Mesenchymal stem cell (in vitro differentiated cells and primary cell): ENCODE data around the gene CFAP58.

Experiments
- DNase-seq: peaks from one replicate; pipeline ENCODE4 v3.0.0-alpha.2; 2013
- H2AFZ ChIP-seq: one replicate; pipeline ENCODE4 v1.6.1; 2013; ENCODE audit warnings: low read depth, mild to moderate bottlenecking, control low read depth, inconsistent platforms, low read length, moderate library complexity
- H2AK5ac ChIP-seq: 2 replicates; pipeline ENCODE4 v1.6.1; 2013; ENCODE audit warnings: low read length, moderate library complexity, mild to moderate bottlenecking, inconsistent platforms; ENCODE audit not compliant: severe bottlenecking
- H2BK120ac ChIP-seq: one replicate; pipeline ENCODE4 v1.6.1; 2013; ENCODE audit warnings: low read depth, mild to moderate bottlenecking, inconsistent platforms, low read length, moderate library complexity
- H2BK12ac ChIP-seq, 2 experiments: one replicate each; pipeline ENCODE4 v1.6.1; 2013; ENCODE audit warnings: inconsistent platforms in 2 of 2, low read length in 2 of 2, mild to moderate bottlenecking in 2 of 2, moderate library complexity in 2 of 2, control low read depth in 1 of 2
- H2BK15ac ChIP-seq: one replicate; pipeline ENCODE4 v1.6.1; 2013; ENCODE audit warnings: mild to moderate bottlenecking, low read depth, inconsistent platforms; ENCODE audit not compliant: poor library complexity, severe bottlenecking
- H2BK5ac ChIP-seq: 2 replicates; pipeline ENCODE4 v1.6.1; 2013; ENCODE audit warnings: low read depth, mild to moderate bottlenecking, low read length, control low read depth, inconsistent platforms; ENCODE audit not compliant: poor library complexity, severe bottlenecking
- H3K14ac ChIP-seq, 2 experiments: one replicate each; pipeline ENCODE4 v1.6.1; 2013; ENCODE audit warnings: inconsistent platforms in 2 of 2, low read length in 2 of 2, control low read depth in 1 of 2, mild to moderate bottlenecking in 1 of 2, moderate library complexity in 1 of 2
- H3K18ac ChIP-seq, 2 experiments: one replicate each; pipeline ENCODE4 v1.6.1; 2013; ENCODE audit warnings: inconsistent platforms in 2 of 2, low read length in 2 of 2, control low read depth in 1 of 2, low read depth in 1 of 2, mild to moderate bottlenecking in 1 of 2
- H3K23ac ChIP-seq, 2 experiments: one replicate each; pipeline ENCODE4 v1.6.1; 2013; ENCODE audit warnings: inconsistent platforms in 2 of 2, low read length in 2 of 2, mild to moderate bottlenecking in 2 of 2, moderate library complexity in 2 of 2, control low read depth in 1 of 2
- H3K27ac ChIP-seq: 2 replicates; pipeline ENCODE4 v1.5.1; 2013; ENCODE audit warnings: mild to moderate bottlenecking, moderate library complexity, low read length, control low read depth, inconsistent platforms; ENCODE audit not compliant: poor library complexity, severe bottlenecking
- H3K27me3 ChIP-seq, 2 experiments: 2 replicates each; pipeline versions ENCODE4 v1.6.1 to v1.7.0; 2013; ENCODE audit warnings: low read length in 2 of 2, mild to moderate bottlenecking in 2 of 2, moderate library complexity in 2 of 2, control low read depth in 1 of 2, inconsistent platforms in 1 of 2; ENCODE audit not compliant: control insufficient read depth in 1 of 2, insufficient read depth in 1 of 2
- H3K36me3 ChIP-seq, 2 experiments: 2 replicates each; pipeline versions ENCODE4 v1.6.1 to v1.7.0; 2013; ENCODE audit warnings: low read length in 2 of 2, control low read depth in 1 of 2, inconsistent platforms in 1 of 2, low read depth in 1 of 2, mild to moderate bottlenecking in 1 of 2; ENCODE audit not compliant: insufficient read depth in 2 of 2, control insufficient read depth in 1 of 2
- H3K4ac ChIP-seq, 2 experiments: one replicate each; pipeline ENCODE4 v1.6.1; 2013; ENCODE audit warnings: inconsistent platforms in 2 of 2, low read length in 2 of 2, mild to moderate bottlenecking in 2 of 2, moderate library complexity in 2 of 2, control low read depth in 1 of 2, low read depth in 1 of 2
- H3K4me1 ChIP-seq: 2 replicates; pipeline ENCODE4 v1.6.1; 2013; ENCODE audit warnings: low read depth, low read length, control low read depth; ENCODE audit not compliant: control insufficient read depth, insufficient read depth
- H3K4me2 ChIP-seq: 2 replicates; pipeline ENCODE4 v1.6.1; 2013; ENCODE audit warnings: low read length, mild to moderate bottlenecking, inconsistent platforms; ENCODE audit not compliant: poor library complexity, severe bottlenecking
- H3K4me3 ChIP-seq, 2 experiments: 2 replicates each; pipeline versions ENCODE4 v1.5.1 to v1.7.0; 2013; ENCODE audit warnings: low read length in 2 of 2, mild to moderate bottlenecking in 2 of 2, control low read depth in 1 of 2, low read depth in 1 of 2; ENCODE audit not compliant: insufficient read depth in 1 of 2
- H3K79me1 ChIP-seq: replicated peaks from 2 replicates; pipeline ENCODE4 v1.6.1; 2013; ENCODE audit warnings: mild to moderate bottlenecking, control low read depth, low read length, inconsistent platforms; ENCODE audit not compliant: poor library complexity, severe bottlenecking
- H3K9ac ChIP-seq: 2 replicates; pipeline ENCODE4 v1.7.0; 2013; ENCODE audit warnings: mild to moderate bottlenecking, low read length, moderate library complexity
- H3K9me3 ChIP-seq: 2 replicates; pipeline ENCODE4 v1.7.0; 2013; ENCODE audit warnings: mild to moderate bottlenecking, low read length; ENCODE audit not compliant: control insufficient read depth
- H4K8ac ChIP-seq: one replicate; pipeline ENCODE4 v1.6.1; 2013; ENCODE audit warnings: inconsistent platforms, mild to moderate bottlenecking, low read length, moderate library complexity
- H4K91ac ChIP-seq: one replicate; pipeline ENCODE4 v1.6.1; 2013; ENCODE audit warnings: mild to moderate bottlenecking, low read length, inconsistent platforms
- WGBS: methylation state at CpG from one replicate; pipeline ENCODE4 v1.1.7; 2013; ENCODE audit warnings: mixed read lengths; 5-methylcytosine and 5-hydroxymethylcytosine counted together

Gene CFAP58

DNA sequence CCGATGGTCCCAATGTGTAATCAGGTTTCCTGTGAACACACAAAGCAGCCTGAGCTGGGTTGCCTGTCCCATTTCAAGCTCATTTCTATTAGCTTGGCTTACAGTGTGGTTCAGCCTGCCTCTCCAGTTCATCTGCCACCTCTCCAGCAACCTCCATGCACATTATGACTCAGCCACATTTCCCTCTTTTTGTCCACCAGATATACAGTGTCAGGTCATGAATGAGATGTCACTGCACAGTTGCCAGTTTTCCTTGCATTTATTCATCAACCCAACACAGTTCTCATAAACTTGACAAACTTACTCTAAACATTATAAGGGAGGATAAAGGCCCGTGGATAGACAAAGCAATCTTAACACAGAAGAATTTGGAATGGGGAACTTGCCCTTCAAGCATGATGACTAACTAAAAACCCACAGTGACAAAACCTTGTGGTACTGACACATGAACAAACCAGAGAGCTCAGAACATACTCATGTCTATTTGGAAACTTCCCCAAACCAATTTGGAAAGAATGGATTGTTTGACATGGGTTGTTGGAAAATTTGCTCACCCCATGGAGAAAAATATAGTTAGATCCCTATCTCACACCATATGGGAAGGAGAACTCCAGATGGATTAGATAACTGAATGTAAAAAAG lies 2.5 kb upstream of the CFAP58 start:
- Histone ChIP-seq H2BK120ac (no peak overlapping the region), H3K27ac (no peak overlapping the region), H2BK5ac (no peak overlapping the region), H3K18ac (no peak overlapping the region), H3K23ac (no peak overlapping the region), H2BK15ac (no peak overlapping the region), H3K14ac (no peak overlapping the region), H4K91ac (no peak overlapping the region), H2AFZ (no peak overlapping the region), H2BK12ac (no peak overlapping the region), H3K79me1 (no peaks in the 10 kb centered on the region), H3K4ac (no peak overlapping the region), H3K27me3 (peaks cover 0 to 18% of the 10 kb centered on the region in 2 experiments), H2AK5ac (no peak overlapping the region), H3K4me3 (no peak overlapping the region), H3K4me1 (peaks cover 6% of the 10 kb centered on the region), H3K9me3 (no peaks in the 10 kb centered on the region), H3K36me3 (no peaks in the 10 kb centered on the region), H3K4me2 (no peak overlapping the region), H4K8ac (no peak overlapping the region), H3K9ac (peak overlapping the region; percentile 73)
- peak; percentile 65 for DNase-seq
- 77% methylated on average over 2 of the region's 2 CpGs for WGBS

DNA sequence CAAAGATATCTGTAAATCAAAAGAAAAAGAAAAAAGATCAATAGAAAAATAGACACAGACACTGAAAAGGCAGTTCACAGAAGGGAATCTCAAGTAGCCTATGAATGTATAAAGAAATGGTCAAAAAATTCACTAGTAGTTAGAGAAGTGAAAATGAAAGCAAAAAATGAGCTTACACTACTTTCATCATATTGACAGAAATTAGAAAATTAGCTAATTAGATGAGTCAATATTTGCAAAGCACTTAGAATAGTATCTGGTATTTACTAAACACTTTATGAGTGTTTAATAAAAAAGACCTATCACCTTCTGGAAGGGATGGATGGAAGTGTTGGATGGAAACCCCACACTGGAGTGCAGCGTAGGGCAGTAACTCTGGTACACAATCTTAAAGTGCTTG lies 1.7 kb upstream of the CFAP58 start:
- H4K91ac ChIP-seq: no peak overlapping the region
- H3K4me1 ChIP-seq: peaks cover 6% of the 10 kb centered on the region
- H3K23ac ChIP-seq: no peak overlapping the region
- H3K36me3 ChIP-seq: no peaks in the 10 kb centered on the region
- no peak overlapping the region for H4K8ac ChIP-seq
- H3K14ac ChIP-seq: no peak overlapping the region
- H3K27ac ChIP-seq: no peak overlapping the region
- 100% methylated on average over 1 of the region's 1 CpG for WGBS
- no peak overlapping the region for H2BK15ac ChIP-seq
- H2BK120ac ChIP-seq: no peak overlapping the region
- no peaks in the 10 kb centered on the region for H3K9me3 ChIP-seq
- H3K4ac ChIP-seq: no peak overlapping the region
- DNase-seq: no peak
- H2BK12ac ChIP-seq: no peak overlapping the region
- no peak overlapping the region for H2BK5ac ChIP-seq
- H2AFZ ChIP-seq: no peak overlapping the region
- no peaks in the 10 kb centered on the region for H3K79me1 ChIP-seq
- peak overlapping the region in 1 of 2 experiments; percentile 85 for H3K4me3 ChIP-seq
- H3K4me2 ChIP-seq: no peak overlapping the region
- H3K9ac ChIP-seq: peak overlapping the region; percentile 73
- no peak overlapping the region for H2AK5ac ChIP-seq
- no peak overlapping the region for H3K18ac ChIP-seq
- H3K27me3 ChIP-seq: peaks cover 0 to 18% of the 10 kb centered on the region in 2 experiments

DNA sequence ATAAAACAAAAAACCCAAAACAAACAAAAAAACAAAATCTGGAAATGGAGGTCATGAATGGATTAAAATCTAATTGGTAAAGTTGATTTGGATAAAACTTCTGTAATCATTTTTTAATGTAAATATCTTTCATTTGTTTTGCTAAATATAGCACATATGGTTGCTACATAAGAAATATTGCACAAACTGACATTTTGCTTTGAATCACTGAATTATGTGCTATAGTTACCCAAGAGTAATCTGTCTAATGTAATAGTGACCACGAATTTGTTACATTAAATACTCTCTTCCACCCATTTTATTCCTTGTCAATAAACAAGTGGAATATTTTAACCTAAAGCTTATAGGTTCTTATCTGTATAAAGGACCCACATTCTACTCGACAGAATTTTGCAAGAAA lies 6.2 kb downstream of the CFAP58 start:
- Histone ChIP-seq H3K4me2 (no peak overlapping the region), H3K14ac (no peak overlapping the region), H2AFZ (no peak overlapping the region), H3K27ac (no peak overlapping the region), H2BK5ac (no peak overlapping the region), H2AK5ac (no peak overlapping the region), H3K23ac (no peak overlapping the region), H3K9ac (no peak overlapping the region), H3K18ac (no peak overlapping the region), H3K9me3 (no peaks in the 10 kb centered on the region), H2BK12ac (no peak overlapping the region), H3K79me1 (no peaks in the 10 kb centered on the region), H2BK120ac (no peak overlapping the region), H3K4me1 (no peaks in the 10 kb centered on the region), H3K36me3 (no peaks in the 10 kb centered on the region), H4K91ac (no peak overlapping the region), H3K4me3 (no peak overlapping the region), H4K8ac (no peak overlapping the region), H3K27me3 (peaks cover 0 to 12% of the 10 kb centered on the region in 2 experiments), H3K4ac (no peak overlapping the region), H2BK15ac (no peak overlapping the region)
- DNase-seq: no peak
- 100% methylated on average over 1 of the region's 2 CpGs for WGBS

DNA sequence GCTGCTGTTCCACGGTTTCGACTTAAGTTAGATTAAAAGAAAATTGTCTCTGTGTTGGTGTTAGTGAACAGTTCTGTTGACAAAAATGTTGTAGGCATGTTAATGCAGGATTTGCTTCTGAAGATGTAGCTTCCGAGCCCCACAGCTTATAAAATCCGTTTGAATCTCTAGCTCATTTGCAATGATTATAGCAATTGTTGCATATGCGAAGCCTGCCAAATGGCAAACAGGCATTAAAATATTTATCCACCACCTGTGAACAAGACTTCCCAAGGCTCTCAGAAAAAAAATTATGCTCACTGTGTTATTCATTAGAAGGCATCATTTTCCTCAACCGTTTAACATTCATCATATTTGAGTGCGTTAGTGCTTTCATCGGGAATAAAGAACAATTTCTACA lies 14.3 kb downstream of the CFAP58 start:
- no peak overlapping the region for H3K4me2 ChIP-seq
- H3K9me3 ChIP-seq: peaks cover 18% of the 10 kb centered on the region
- H3K27ac ChIP-seq: no peak overlapping the region
- no peak overlapping the region for H4K91ac ChIP-seq
- H3K9ac ChIP-seq: no peak overlapping the region
- H2BK12ac ChIP-seq: no peak overlapping the region
- no peak overlapping the region for H2BK120ac ChIP-seq
- peaks cover 0 to 22% of the 10 kb centered on the region in 2 experiments for H3K27me3 ChIP-seq
- no peak overlapping the region for H4K8ac ChIP-seq
- no peak overlapping the region for H2BK15ac ChIP-seq
- H3K4me3 ChIP-seq: no peak overlapping the region
- H3K4me1 ChIP-seq: no peaks in the 10 kb centered on the region
- no peak for DNase-seq
- no peak overlapping the region for H2AK5ac ChIP-seq
- no peak overlapping the region for H2AFZ ChIP-seq
- H3K23ac ChIP-seq: no peak overlapping the region
- H2BK5ac ChIP-seq: no peak overlapping the region
- no peaks in the 10 kb centered on the region for H3K79me1 ChIP-seq
- H3K18ac ChIP-seq: no peak overlapping the region
- H3K14ac ChIP-seq: no peak overlapping the region
- WGBS: 86% methylated on average over 8 of the region's 8 CpGs
- no peak overlapping the region for H3K4ac ChIP-seq
- H3K36me3 ChIP-seq: no peaks in the 10 kb centered on the region
